ENCODE data around the gene PTEN.

DNA sequence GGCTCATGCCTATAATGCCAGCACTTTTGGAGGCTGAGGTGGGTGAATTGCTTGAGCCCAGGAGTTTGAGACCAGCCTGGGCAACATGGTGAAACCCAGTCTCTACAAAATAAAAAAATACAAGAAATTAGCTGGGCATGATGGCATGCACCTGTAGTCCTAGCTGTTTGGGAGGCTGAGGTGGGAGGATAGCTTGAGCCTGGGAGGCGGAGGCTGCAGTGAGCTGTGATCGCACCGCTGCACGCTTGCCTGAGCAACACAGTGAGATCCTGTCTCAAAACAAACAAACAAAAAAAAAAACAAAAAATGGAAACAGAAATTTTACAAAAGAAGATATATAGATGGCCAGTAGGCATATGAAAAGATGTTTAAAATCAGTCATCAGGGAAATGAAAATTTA lies 57.1 kb downstream of the PTEN start:
- TF ChIP-seq, protein P1, sequence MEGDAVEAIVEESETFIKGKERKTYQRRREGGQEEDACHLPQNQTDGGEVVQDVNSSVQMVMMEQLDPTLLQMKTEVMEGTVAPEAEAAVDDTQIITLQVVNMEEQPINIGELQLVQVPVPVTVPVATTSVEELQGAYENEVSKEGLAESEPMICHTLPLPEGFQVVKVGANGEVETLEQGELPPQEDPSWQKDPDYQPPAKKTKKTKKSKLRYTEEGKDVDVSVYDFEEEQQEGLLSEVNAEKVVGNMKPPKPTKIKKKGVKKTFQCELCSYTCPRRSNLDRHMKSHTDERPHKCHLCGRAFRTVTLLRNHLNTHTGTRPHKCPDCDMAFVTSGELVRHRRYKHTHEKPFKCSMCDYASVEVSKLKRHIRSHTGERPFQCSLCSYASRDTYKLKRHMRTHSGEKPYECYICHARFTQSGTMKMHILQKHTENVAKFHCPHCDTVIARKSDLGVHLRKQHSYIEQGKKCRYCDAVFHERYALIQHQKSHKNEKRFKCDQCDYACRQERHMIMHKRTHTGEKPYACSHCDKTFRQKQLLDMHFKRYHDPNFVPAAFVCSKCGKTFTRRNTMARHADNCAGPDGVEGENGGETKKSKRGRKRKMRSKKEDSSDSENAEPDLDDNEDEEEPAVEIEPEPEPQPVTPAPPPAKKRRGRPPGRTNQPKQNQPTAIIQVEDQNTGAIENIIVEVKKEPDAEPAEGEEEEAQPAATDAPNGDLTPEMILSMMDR (IDR thresholded peaks at IDR 0.05) = no peak
- TF ChIP-seq EP300 (IDR thresholded peaks at IDR 0.05) = no peak

All from stomach (tissue), 4 donors.